ENCODE measurements around the gene ADGRB3.
"Not testable (repeated sequence)": the region's sequence is repeated elsewhere in the genome, so short reads cannot be mapped to it uniquely, and the experiment has no call there.

The ADGRB3 gene

GRCh38 chr6:69370763-69371162 lies 735.7 kb downstream of the ADGRB3 start:
- DNase-seq = no peak

- no peak for DNase-seq
These were observed 743.2 kb downstream of the ADGRB3 start for GRCh38 chr6:69378326-69378725.

GRCh38 chr6:69379518-69379917 lies 744.4 kb downstream of the ADGRB3 start:
- DNase-seq = no peak

GRCh38 chr6:69383627-69384026 lies 748.5 kb downstream of the ADGRB3 start:
- no peak for DNase-seq

GRCh38 chr6:69386426-69386825 lies 751.3 kb downstream of the ADGRB3 start:
- no peak for DNase-seq

GRCh38 chr6:69390125-69390524 lies 755.0 kb downstream of the ADGRB3 start:
- no peak for DNase-seq

GRCh38 chr6:69391106-69391505 lies 756.0 kb downstream of the ADGRB3 start:
- no peak for DNase-seq

- DNase-seq = no peak
These were observed 757.7 kb downstream of the ADGRB3 start for GRCh38 chr6:69392745-69393144.

- no peak for DNase-seq
These were observed 763.2 kb downstream of the ADGRB3 start for GRCh38 chr6:69398311-69398710.

GRCh38 chr6:69398729-69399128 lies 763.6 kb downstream of the ADGRB3 start:
- DNase-seq = no peak

- DNase-seq = no peak
These were observed 773.8 kb downstream of the ADGRB3 start for GRCh38 chr6:69408886-69409285.

GRCh38 chr6:69416776-69417175 lies 781.7 kb downstream of the ADGRB3 start:
- DNase-seq = no peak

- no peak for DNase-seq
These were observed 786.2 kb downstream of the ADGRB3 start for GRCh38 chr6:69421269-69421668.

- no peak for DNase-seq
These were observed 786.9 kb downstream of the ADGRB3 start for GRCh38 chr6:69422020-69422419.

GRCh38 chr6:69422475-69422874 lies 787.4 kb downstream of the ADGRB3 start:
- peak; percentile 94 for DNase-seq

GRCh38 chr6:69423785-69424184 lies 788.7 kb downstream of the ADGRB3 start:
- no peak for DNase-seq

- no peak for DNase-seq
These were observed 789.5 kb downstream of the ADGRB3 start for GRCh38 chr6:69424581-69424980.

GRCh38 chr6:69427882-69428281 lies 792.8 kb downstream of the ADGRB3 start:
- no peak for DNase-seq

GRCh38 chr6:69432168-69432567 lies 797.1 kb downstream of the ADGRB3 start:
- DNase-seq = not testable (repeated sequence)

GRCh38 chr6:69433116-69433515 lies 798.0 kb downstream of the ADGRB3 start:
- DNase-seq = not testable (repeated sequence)

- no peak for DNase-seq
These were observed 803.0 kb downstream of the ADGRB3 start for GRCh38 chr6:69438113-69438512.
